NOMO-1 treated with dmso at 0.1 percent for 144 hours (cell line): ENCODE data around the gene GABPA.

Source experiments
- DNase-seq: peaks from one replicate; lab custom pipeline; 2025; ENCODE audit not compliant: unreplicated experiment; lab: John Stamatoyannopoulos, UW

GABPA gene

DNA sequence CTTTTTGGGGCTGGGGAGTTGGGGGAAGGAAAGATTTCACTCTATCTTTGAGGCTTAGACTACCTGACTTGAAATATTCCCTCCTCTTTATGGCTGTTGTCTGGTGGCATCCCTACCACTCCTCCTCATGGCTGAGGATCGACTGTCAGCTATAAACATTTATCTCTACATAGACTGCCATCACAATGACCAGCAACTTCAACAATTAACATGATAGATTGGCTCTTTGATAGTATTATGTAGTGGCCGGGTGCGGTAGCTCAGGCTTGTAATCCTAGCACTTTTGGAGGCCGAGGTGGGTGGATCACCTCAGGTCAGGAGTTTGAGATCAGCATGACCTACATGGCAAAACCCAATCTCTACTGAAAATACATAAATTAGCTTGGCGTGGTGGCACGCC lies 72.4 kb downstream of the GABPA start:
- no peak for DNase-seq

DNA sequence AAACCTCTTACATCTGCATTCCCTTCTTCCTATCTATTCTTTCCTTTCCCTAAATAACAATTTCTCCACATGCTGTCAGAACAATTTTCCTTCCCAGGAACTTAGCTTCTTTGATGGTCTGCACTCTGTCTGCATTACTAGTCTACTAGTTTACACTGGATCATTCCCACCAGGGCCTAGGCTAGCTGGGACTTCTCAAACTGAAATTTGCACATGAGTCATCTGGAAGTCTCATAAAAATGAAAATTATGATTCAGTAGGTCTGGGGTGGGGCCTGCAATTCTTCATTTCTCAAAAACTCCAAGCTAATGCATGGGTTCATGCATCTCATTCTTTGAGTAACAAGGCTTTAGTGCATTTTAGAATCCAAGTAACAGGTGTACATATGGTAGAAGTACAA lies 74.2 kb downstream of the GABPA start:
- no peak for DNase-seq

GRCh38 chr21:25811186-25811585 lies 76.4 kb downstream of the GABPA start:
- DNase-seq: no peak

DNA sequence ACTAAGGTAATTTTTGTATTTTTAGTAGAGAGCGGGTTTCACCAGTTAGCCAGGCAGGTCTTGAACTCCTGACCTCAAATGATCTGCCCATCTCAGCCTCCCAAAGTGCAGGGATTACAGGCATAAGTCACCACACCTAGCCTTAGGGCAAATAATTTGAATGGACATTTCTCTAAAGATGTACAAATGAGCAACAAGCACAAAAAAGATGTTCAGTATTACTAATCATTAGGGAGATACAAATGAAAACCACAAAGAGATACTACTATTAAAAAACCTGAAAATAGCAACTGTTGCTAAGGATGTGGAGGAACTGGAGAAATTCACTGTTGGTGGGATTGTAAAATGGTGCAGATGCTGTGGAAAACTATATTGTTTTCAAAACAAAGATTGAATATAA lies 79.1 kb downstream of the GABPA start:
- DNase-seq: no peak

- no peak for DNase-seq
Observed at GRCh38 chr21:25818121-25818520, 83.3 kb downstream of the GABPA start.

DNA sequence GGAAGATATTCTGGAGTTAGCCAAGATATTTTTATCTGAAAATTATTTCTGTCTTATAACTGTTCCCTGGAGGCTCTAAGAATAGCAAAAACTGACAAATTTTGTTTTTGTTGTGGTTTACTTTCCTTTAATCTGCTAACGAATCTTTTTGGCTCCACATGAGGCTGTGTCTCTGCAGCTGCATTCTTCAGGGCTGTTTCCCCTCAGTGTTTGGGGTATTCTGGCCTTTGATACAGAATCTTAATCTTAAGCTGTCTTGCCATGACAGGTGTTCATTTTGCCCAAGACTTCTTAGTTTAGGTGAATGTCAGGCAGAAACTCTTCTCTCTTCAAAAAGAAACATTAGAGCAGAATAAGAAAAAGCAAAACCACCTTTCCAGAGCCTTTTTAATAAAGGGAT lies 83.8 kb downstream of the GABPA start:
- DNase-seq: no peak
